ENCODE measurements around the gene SNRNP25. TPM values are rescaled to one million over a fixed set of nuclear protein-coding genes. Genes with fewer than 3 reads are reported as not detected.
A peak's percentile ranks its signal among the peaks of the same experiment; 100 is the strongest.

SNRNP25 gene
- total and polyA plus RNA-seq, 2 of the 8 experiments (the other 6 are each of a cell fraction or from before 2014, with no cell fraction given): 53.0 to 58.4 TPM

DNA sequence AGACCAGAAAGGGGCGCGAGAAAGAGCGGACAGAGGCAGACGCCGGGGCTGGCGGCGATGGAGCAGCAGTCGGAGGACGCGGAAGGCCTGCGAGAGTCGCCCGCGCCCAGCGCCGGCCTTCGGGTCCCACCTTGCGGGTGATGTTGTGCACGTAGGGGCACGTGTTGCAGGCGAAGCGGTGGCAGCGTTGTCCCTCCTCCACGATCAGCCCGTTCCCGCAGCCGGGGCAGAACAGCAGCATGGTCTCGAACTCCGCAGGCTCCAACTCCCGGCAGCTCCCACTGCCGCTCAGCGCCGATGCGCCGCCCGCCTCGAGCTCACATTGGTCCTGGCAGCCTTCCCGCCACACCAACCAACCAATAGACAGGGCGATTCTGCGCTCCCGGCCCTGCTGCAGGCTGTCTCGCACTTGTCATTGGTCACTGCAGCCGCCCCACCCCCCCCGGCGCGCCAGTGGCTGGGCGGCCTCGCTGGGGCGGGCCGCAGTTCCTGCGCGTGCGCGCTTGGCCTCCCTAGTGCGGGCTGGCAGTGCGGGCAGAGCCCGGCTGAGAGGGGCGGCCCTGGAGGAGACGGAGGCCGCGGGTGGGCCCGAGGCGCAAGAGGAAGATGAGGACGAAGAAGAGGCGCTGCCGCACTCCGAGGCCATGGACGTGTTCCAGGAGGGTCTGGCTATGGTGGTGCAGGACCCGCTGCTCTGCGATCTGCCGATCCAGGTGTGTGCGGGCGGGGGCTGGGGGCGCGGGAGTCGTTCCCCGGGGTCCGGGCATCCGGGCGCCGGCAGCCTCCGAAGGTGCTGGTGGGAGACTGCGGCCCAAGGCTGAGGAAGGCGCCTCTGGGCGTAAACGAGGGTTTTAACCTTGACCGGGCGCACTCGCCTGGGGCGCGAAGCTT lies at the start of gene SNRNP25, which contains the start of gene POLR3K (continued):
- TF ChIP-seq, protein P1, sequence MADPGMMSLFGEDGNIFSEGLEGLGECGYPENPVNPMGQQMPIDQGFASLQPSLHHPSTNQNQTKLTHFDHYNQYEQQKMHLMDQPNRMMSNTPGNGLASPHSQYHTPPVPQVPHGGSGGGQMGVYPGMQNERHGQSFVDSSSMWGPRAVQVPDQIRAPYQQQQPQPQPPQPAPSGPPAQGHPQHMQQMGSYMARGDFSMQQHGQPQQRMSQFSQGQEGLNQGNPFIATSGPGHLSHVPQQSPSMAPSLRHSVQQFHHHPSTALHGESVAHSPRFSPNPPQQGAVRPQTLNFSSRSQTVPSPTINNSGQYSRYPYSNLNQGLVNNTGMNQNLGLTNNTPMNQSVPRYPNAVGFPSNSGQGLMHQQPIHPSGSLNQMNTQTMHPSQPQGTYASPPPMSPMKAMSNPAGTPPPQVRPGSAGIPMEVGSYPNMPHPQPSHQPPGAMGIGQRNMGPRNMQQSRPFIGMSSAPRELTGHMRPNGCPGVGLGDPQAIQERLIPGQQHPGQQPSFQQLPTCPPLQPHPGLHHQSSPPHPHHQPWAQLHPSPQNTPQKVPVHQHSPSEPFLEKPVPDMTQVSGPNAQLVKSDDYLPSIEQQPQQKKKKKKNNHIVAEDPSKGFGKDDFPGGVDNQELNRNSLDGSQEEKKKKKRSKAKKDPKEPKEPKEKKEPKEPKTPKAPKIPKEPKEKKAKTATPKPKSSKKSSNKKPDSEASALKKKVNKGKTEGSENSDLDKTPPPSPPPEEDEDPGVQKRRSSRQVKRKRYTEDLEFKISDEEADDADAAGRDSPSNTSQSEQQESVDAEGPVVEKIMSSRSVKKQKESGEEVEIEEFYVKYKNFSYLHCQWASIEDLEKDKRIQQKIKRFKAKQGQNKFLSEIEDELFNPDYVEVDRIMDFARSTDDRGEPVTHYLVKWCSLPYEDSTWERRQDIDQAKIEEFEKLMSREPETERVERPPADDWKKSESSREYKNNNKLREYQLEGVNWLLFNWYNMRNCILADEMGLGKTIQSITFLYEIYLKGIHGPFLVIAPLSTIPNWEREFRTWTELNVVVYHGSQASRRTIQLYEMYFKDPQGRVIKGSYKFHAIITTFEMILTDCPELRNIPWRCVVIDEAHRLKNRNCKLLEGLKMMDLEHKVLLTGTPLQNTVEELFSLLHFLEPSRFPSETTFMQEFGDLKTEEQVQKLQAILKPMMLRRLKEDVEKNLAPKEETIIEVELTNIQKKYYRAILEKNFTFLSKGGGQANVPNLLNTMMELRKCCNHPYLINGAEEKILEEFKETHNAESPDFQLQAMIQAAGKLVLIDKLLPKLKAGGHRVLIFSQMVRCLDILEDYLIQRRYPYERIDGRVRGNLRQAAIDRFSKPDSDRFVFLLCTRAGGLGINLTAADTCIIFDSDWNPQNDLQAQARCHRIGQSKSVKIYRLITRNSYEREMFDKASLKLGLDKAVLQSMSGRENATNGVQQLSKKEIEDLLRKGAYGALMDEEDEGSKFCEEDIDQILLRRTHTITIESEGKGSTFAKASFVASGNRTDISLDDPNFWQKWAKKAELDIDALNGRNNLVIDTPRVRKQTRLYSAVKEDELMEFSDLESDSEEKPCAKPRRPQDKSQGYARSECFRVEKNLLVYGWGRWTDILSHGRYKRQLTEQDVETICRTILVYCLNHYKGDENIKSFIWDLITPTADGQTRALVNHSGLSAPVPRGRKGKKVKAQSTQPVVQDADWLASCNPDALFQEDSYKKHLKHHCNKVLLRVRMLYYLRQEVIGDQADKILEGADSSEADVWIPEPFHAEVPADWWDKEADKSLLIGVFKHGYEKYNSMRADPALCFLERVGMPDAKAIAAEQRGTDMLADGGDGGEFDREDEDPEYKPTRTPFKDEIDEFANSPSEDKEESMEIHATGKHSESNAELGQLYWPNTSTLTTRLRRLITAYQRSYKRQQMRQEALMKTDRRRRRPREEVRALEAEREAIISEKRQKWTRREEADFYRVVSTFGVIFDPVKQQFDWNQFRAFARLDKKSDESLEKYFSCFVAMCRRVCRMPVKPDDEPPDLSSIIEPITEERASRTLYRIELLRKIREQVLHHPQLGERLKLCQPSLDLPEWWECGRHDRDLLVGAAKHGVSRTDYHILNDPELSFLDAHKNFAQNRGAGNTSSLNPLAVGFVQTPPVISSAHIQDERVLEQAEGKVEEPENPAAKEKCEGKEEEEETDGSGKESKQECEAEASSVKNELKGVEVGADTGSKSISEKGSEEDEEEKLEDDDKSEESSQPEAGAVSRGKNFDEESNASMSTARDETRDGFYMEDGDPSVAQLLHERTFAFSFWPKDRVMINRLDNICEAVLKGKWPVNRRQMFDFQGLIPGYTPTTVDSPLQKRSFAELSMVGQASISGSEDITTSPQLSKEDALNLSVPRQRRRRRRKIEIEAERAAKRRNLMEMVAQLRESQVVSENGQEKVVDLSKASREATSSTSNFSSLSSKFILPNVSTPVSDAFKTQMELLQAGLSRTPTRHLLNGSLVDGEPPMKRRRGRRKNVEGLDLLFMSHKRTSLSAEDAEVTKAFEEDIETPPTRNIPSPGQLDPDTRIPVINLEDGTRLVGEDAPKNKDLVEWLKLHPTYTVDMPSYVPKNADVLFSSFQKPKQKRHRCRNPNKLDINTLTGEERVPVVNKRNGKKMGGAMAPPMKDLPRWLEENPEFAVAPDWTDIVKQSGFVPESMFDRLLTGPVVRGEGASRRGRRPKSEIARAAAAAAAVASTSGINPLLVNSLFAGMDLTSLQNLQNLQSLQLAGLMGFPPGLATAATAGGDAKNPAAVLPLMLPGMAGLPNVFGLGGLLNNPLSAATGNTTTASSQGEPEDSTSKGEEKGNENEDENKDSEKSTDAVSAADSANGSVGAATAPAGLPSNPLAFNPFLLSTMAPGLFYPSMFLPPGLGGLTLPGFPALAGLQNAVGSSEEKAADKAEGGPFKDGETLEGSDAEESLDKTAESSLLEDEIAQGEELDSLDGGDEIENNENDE (IDR thresholded peaks at IDR 0.05; ENCODE audit: insufficient replicate concordance, low read length): no peak
- TF ChIP-seq, protein P2, sequence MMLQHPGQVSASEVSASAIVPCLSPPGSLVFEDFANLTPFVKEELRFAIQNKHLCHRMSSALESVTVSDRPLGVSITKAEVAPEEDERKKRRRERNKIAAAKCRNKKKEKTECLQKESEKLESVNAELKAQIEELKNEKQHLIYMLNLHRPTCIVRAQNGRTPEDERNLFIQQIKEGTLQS (IDR thresholded peaks at IDR 0.05; ENCODE audit: insufficient read depth, low read depth, low read length): no peak
- no peak for TF ChIP-seq JUN (IDR thresholded peaks at IDR 0.05; ENCODE audit: low read depth, low read length)
- TF ChIP-seq SIN3A (conservative IDR thresholded peaks at IDR 0.05 in 1 of 2, IDR thresholded peaks at IDR 0.05 in 1 of 2; ENCODE audit: low read depth in 1 of 2, low read length in 2 of 2): 0 out of 4 replicates have a peak, but pooled peaks of 1 of the 2 experiments have one; percentile 6
- TF ChIP-seq RBBP5 (IDR thresholded peaks at IDR 0.05; ENCODE audit: borderline replicate concordance, low read depth, low read length): no peak
- TF ChIP-seq ASH2L (IDR thresholded peaks at IDR 0.05; ENCODE audit: low read length): peak; percentile 16
- no peak for TF ChIP-seq EP300 (IDR thresholded peaks at IDR 0.05; ENCODE audit: borderline replicate concordance in 1 of 2, low read depth in 2 of 2, low read length in 2 of 2)
- no peak for TF ChIP-seq RFX5 (IDR thresholded peaks at IDR 0.05; ENCODE audit: borderline replicate concordance, low read depth, low read length)
